GM08714 (cell line): Measurements from ENCODE around the gene CDC45.
"Not testable (repeated sequence)": the region's sequence is repeated elsewhere in the genome, so short reads cannot be mapped to it uniquely, and the experiment has no call there.

Source experiments
- H3K4me3 ChIP-seq: fragments of 200-500 bp; sonication (Bioruptor generic); 2 replicates; pipeline ENCODE4 v1.5.1; 2014; ENCODE audit warnings: mild to moderate bottlenecking, low read length, inconsistent platforms
- ZNF274 ChIP-seq: IDR thresholded peaks from 2 replicates; pipeline ENCODE4 v1.6.1; 2012; ENCODE audit warnings: mild to moderate bottlenecking, low read depth, low read length

CDC45 gene

GRCh38 chr22:19543970-19544708 lies 64.4 kb downstream of the CDC45 start:
- H3K4me3 ChIP-seq: no peak overlapping the region

DNA sequence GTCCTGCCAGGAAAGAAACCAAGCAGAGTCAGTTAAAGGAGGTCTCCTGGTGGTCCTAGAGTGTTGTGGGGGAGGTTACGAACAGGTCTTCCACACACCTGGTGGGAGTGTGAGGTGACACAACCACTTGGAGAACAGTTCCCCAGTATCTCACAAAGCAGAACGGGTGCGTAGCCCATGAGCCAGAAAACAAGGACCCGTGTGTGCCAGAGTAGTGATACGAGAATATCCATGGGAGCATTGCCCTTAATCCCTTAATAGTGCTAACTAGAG lies 66.2 kb downstream of the CDC45 start:
- no peak for TF ChIP-seq ZNF274

More at GRCh38 chr22:19543970-19544708, 64.4 kb downstream of the CDC45 start:
- no peak for TF ChIP-seq ZNF274

GRCh38 chr22:19546680-19547079 lies 67.0 kb downstream of the CDC45 start:
- TF ChIP-seq ZNF274: no peak
- H3K4me3 ChIP-seq: no peak overlapping the region

More for the DNA sequence above, 66.2 kb downstream of the CDC45 start:
- no peak overlapping the region for H3K4me3 ChIP-seq

GRCh38 chr22:19547620-19548019 lies 67.9 kb downstream of the CDC45 start:
- no peak overlapping the region for H3K4me3 ChIP-seq
- no peak for TF ChIP-seq ZNF274

DNA sequence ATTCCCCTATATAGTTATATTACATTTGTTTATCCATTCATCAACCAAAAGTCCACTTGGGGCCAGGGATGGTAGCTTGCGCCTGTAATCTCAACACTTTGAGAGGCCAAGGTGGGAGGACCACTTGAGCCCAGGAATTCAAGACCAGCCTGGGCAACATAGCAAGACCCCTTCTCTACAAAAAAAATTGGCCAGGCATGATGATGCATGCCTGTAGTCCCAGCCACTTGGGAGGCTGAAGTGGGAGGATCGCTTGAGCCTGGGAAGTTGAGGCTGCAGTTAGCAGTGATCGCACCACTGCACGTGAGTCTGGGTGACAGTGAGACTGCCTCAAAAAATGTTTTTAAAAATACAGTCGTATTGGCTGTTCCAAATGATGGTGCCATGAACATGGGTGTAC lies 68.7 kb downstream of the CDC45 start:
- H3K4me3 ChIP-seq: not testable (repeated sequence)

DNA sequence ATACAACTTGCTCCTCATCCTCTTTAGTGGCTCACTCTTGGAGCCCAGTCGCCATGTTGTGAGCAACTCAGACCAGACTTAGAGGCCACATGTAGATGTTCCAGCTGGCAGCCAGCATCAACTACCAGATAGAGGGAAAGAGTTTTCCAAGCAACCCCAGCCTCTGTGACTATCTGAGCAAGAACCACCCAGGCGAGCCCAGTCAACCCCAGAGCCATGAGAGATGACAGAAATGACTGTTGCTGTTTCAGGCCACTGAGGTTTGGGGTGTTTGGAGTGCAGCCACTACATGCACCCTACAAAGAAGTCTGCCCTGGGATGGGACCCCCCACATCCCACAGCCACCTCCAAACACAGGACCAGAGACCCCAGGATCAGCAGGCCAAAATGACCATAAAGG lies 69.2 kb downstream of the CDC45 start:
- H3K4me3 ChIP-seq: no peak overlapping the region
- no peak for TF ChIP-seq ZNF274

DNA sequence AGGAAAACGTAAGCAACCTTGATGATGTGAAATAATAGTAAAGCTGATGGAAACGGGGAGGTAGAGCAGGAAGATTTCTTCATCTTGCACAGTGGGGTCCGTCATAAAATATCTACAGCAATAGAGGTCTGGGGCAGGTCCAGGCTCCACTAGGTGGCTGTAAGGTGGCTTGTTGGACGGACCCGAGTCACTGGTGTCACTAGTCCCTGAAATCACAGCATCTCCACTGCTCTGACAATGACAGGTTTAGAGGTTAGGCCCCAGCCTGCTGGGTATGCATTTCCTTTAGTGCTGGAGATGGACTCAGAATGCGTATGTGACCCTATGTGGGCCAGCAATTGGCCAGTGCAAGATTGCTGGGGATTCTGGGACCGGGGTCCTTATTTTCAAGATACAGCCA lies 69.7 kb downstream of the CDC45 start:
- H3K4me3 ChIP-seq: no peak overlapping the region
- no peak for TF ChIP-seq ZNF274

DNA sequence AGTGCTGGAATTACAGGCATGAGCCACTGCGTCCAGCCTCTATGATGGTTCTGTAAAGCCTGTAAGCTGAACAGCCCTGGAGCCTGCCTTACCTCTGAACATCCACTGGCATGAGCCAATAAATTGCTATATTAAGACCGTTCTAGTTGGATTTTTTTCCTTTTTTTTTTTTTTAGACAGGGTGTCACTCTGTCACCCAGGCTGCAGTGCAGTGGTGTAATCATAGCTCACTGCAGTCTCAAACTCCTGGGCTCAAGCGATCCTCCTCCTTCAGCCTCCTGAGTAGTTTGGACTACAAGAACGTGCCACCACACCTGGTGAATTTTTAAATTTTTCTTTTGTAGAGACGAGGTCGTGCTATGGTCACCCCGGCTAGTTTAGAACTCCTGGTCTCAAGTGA lies 70.7 kb downstream of the CDC45 start:
- no peak for TF ChIP-seq ZNF274

GRCh38 chr22:19553201-19553600 lies 73.5 kb downstream of the CDC45 start:
- no peak overlapping the region for H3K4me3 ChIP-seq
- no peak for TF ChIP-seq ZNF274

More for the DNA sequence above, 70.7 kb downstream of the CDC45 start:
- no peak overlapping the region for H3K4me3 ChIP-seq

- no peak for TF ChIP-seq ZNF274
- no peak overlapping the region for H3K4me3 ChIP-seq
Observed at GRCh38 chr22:19554834-19555404, 75.2 kb downstream of the CDC45 start.

GRCh38 chr22:19555651-19556050 lies 75.9 kb downstream of the CDC45 start:
- H3K4me3 ChIP-seq: no peak overlapping the region
- no peak for TF ChIP-seq ZNF274

DNA sequence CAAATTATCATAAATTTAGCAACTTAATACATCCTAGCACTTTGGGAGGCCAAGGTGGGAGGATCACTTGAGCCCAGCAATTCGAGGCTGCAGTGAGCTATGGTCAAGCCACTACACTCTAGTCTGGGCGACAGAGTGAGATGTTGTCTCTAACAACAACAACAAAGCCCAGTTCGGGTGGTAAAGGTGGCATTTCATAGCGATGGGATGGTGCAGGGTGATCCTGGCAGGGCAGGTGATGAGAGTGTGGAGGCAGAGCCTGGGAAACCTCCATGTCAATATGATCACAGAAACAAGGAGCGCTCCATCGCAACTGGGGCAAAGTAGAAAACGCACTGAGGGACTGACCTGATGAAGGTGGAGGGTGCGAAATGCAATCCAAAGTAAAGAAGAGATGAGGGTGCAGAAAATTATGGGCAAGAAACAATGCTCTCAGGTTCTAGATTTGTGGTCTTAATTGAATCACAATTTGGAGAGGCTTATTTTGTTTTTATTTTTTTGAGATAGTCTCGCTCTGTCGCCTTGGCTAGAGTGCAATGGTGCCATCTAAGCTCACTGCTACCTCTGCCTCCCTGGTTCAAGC lies 77.3 kb downstream of the CDC45 start:
- H3K4me3 ChIP-seq: no peak overlapping the region
- no peak for TF ChIP-seq ZNF274

GRCh38 chr22:19559324-19559811 lies 79.6 kb downstream of the CDC45 start:
- H3K4me3 ChIP-seq: no peak overlapping the region
- no peak for TF ChIP-seq ZNF274

GRCh38 chr22:19559956-19560355 lies 80.2 kb downstream of the CDC45 start:
- H3K4me3 ChIP-seq: no peak overlapping the region
- TF ChIP-seq ZNF274: no peak
